T-helper 22 cell (primary cell): ENCODE measurements around the gene ATG4A.

Experiments used
- DNase-seq: peaks from one replicate; pipeline ENCODE4 v3.0.0-alpha.2; 2020; ENCODE audit warnings: low read depth

ATG4A gene, protein sequence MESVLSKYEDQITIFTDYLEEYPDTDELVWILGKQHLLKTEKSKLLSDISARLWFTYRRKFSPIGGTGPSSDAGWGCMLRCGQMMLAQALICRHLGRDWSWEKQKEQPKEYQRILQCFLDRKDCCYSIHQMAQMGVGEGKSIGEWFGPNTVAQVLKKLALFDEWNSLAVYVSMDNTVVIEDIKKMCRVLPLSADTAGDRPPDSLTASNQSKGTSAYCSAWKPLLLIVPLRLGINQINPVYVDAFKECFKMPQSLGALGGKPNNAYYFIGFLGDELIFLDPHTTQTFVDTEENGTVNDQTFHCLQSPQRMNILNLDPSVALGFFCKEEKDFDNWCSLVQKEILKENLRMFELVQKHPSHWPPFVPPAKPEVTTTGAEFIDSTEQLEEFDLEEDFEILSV

DNA sequence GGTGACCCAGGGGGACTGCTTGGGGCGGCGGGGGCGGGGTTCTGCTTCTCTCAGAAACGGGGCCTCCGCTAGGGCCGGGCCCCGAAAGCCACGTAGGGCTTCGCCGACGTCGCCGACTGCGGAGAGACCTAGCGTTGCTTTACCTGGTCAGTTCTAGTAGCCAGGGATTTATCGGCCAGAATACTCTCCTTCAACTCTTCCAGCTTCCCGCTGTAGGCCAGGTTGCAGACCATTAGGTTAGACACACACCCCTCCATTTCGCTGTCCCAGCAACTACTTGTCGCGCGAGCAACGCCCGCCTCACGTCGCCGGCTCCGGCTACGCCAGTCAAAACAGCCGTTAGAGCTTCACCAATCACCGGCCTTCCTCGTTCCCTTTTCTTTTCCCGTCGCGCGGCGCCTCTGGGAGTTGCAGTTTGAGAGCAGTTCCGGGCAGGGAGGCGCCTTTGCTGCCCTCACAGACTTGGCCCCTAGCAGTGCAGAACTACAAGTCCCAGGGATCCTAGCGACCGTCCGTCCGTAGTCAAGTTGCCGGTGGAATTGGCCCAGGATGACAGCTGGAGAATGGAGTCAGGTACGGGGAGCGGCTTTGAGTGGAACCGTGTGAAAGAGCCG, at the start of gene ATG4A, which contains the start of gene PSMD10:
TSS of gene ATG4A (plus strand) at position 515 of the 614 bp plus-strand sequence. CDS start at position 564, 49 bp downstream.
TSS of gene PSMD10 (minus strand) at position 279 of the 614 bp plus-strand sequence. CDS start at position 257, 22 bp downstream.
- DNase-seq, result peak; percentile 87

DNA sequence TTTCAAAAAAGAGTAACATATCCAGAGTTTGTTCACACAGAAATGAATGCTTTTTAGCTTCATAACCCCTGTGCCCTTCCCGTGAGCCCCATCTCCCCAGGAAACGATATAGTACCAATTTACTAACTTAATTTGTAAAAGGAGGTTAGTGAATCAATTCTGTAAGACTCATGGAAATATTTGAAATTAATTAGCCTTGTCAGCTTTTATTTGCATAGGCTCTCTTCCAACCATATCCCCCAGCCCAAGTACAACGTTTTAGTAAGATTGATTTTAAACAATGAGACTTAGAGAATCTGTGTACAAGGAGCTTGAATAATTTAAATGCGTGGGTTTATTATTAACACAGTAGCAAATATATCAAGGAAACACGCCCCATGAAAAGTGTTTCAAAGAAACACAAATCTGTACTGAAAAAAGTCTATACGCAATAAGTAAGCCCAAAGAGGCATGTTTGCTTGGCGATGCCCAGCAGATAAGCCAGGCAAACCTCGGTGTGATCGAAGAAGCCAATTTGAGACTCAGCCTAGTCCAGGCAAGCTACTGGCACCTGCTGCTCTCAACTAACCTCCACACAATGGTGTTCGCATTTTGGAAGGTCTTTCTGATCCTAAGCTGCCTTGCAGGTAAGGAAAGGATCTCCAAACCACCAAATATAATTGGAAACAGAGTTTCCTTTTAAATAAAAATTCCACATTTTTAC, 46.9 kb upstream of the ATG4A start, which contains the start of gene VSIG1:
TSS of gene VSIG1 (plus strand) at position 512 of the 703 bp plus-strand sequence. CDS start at position 578, 66 bp downstream.
- no peak for DNase-seq

DNA sequence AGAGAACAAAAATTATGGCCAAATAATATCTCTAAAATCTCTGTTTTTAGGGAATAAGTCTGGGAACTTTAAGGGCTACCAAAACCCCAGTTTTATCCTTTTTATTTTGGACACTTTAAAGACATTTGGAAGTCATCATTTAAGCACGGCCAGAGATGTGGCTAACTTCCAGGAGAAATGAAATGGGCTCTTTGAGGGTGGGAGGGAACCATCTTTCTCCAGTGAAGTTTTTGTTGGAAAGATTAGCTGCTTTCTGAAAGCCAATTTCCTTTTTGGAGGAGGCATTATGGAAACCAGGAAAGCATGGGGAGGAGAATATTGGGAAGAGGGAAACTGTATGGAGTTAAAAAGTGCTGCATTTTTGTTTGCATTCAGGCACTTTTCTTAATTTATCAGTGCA, 41.9 kb upstream of the ATG4A start:
- no peak for DNase-seq

DNA sequence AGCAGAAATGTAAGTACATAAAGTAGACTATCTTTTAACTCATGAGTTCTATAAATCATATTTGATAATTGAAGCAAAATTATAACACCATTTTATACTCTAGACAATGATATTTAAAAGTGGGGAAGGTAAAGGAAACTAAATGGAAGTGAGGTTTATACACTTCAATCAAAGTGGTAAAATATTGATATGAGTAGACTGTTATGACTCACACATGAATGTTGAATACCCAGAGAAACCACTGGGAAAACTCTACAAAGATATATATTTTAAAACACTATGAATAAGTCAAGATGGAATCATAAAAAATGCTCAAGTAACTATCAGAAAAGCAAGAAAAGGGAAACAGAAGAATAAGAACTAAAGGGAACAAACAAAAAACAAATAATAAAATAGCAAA, 38.4 kb upstream of the ATG4A start:
- no peak for DNase-seq

DNA sequence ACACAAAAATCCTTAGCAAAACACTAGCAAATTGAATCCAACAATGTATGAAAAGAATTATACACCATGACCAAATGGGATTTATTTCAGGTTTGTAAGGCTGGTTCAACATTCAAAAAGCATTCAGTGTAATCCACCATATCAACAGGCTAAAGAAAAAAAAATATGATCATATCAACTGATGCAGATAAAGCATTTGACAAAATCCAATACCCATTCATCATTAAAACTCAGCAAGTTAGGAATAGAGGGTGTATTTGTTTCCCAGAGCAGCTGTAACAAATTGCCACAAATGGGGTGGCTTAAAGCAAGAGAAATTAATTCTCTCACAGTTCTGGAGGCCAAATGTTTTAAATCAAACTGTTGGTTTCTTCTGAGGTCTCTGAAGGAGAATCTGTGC, 36.0 kb upstream of the ATG4A start:
- DNase-seq, result no peak

DNA sequence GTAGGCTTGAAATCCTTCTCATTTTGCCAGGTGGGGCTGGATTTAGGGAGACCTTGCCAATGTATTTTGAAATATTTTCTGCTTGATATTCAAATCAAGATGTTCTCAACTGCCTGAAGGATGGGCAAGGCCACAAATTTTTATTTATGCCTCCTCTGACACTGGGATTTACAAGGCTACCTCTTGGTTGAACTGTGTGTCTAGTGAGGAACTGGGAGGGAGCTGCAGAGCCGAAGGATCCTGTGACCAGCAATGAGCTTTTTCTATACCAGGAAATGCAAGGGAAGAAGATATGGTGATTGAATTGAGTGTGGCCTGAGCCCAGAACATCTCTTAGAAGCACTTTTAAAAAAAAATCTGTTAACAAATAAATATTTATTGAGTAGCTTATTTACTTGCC, 31.8 kb upstream of the ATG4A start:
- DNase-seq, result no peak

DNA sequence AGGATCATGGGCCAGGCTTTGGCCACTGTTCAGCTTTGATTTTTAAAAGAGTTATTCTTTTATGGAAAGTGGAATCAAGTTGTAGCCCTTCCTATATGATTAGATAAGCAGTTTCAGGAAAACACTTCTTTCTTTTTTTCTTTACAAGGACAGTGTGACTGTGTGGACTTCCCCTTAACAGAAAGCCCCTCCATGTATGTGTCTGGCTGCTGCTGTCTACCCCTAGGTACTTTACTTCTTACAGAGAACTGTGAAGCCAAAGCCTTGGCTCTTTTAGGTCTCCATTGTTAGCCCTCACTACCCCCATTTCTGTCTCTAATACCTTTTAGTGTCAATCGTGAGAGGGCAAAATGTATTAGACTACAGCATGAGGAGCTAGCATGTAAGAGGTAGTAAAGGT, 27.6 kb upstream of the ATG4A start:
- no peak for DNase-seq

DNA sequence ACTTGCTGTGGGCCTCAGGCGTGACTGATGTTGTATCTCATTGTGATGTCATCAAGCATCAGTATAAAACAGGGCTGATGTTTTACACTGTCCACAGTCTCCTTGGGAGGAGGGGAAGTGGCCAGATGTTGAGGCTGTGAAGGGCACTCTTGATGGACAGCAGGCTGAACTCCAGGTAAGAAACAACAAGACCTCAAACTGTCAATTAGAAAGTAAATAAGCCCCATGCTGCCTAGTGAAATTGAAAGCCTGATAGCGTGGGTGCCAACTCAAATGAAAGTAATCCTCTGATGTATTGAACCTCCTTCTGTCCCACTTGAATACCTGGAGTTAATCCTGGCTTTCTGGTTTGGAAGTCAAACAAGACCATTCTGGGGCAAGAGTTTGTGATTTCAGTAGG, 27.0 kb upstream of the ATG4A start:
- no peak for DNase-seq

DNA sequence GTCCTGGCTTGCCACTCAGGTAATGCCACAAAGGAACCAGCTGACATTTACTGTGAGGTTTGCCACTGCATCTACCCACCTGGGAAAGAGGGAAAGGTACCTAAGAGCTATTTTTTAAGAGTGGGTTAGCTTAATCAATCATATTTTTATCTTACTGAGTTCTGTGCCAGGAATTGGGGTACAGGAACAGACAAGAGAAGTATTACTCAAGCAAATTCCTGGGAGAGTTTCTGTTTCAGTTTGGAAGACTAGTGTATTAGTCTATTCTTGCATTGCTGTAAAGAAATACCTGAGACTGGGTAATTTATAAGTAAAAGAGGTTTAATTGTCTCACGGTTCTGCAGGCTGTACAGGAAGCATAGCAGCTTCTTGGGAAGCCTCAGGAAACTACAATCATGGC, 23.5 kb upstream of the ATG4A start:
- DNase-seq, result no peak

DNA sequence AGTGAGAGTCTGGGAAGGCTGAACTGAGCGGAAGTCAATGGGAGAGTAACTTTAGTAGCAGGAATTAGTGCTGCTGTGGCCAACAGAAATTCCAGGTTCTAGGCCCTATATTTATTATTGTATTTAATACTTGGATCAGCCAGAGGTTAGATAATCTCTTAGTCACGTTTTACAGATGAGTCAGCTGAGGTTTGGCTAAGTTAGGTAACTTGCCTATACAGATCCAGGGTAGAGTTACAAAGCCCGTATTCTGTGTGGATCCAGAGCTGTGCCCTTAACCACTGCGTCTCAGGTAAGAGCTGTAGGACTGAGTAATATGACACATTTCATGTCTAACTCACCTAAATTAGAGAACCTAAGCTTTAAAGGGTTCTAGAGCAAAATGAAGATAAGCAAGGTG, 20.7 kb upstream of the ATG4A start:
- DNase-seq, result no peak

DNA sequence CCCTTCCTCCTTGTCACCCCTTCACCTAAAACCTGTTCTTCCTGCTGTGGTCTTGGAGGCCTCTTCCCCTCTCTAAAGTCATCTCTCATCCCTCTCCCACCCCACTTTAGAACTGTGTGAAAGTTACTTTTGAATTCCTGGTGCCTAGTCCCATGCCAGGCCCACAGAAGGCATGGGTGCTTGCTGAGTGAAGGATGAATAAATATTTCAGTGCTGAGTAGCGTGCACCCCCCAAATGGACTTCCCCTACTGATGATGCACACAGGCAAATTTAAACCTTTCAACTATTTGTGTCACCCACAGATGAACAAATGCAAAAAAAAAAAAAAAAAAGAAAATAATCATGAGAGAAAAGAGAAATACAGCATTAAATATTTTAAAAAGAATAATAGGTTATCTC, 20.0 kb upstream of the ATG4A start:
- no peak for DNase-seq

DNA sequence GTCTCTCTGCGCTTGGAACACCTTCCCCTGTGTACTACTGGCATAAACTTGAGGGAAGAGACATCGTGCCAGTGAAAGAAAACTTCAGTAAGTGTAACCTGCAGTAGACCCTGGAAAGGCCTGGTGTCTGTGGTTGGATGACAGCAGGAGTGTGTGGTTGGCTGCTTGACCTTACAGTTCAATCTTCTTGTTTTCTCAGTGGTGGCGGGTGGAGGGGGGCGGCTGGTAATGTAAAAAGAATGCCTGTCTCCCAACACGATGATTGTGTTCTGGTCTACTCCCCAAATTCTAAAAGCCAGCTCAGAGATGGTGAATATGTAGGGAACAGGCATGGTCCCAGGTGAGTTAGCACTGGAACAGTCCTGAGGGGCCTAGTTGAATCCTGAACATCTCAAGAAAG, 18.8 kb upstream of the ATG4A start:
- no peak for DNase-seq

DNA sequence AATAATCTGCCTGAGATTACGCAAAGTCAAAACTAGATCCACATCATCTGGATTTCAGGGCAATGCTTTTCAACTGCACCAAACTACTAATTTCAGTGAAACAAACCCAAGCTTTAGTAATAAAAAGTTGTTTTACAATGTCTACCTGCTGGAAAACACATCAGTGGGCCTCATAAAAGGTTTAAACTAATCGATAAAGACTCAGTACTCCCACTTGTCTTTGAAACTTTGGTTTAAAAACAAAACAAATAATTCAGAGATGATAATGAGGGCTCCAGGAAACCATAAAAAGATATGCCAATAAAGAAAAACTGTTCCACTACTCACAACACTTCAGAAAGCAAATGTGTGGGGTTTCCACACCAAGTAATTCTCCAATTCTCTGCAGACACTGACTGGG, 10.5 kb upstream of the ATG4A start:
- no peak for DNase-seq

DNA sequence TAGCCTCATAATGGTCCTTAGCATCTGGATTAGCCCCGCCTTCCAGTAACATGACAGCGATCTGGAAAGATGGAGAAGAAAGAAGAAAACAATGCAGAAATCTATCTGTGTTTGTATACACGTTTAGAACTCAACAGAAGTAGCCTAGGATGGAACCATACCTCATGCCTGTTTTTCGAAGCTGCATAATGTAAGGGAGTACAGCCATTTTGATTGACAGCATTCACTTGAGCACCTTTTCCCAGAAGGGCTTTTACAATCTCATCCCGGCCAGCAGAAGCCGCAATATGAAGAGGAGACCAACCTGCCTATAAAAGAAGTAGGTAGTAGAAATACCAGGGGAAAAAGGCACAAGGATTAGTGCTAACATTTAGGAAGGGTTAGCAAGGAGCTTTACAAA, 3.8 kb upstream of the ATG4A start:
- DNase-seq, result no peak

DNA sequence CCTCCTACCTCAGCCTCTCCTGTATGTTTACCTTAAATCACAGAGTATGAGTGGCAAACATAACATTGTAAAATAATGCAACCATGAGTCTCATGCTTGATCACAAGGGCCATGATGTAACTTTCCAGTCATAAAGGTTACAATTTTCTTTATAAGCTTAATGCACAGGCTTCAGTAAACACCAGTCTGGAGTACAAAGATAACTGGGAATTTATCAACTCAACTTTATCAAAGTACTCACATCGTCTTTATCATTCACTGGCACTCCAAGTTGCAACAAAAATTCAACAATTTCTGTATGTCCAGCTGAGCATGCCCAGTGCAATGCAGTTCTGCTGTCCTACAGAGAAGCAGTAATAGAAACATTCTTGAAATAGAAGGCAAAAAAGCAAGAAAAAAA, 3.1 kb upstream of the ATG4A start:
- DNase-seq, result no peak

DNA sequence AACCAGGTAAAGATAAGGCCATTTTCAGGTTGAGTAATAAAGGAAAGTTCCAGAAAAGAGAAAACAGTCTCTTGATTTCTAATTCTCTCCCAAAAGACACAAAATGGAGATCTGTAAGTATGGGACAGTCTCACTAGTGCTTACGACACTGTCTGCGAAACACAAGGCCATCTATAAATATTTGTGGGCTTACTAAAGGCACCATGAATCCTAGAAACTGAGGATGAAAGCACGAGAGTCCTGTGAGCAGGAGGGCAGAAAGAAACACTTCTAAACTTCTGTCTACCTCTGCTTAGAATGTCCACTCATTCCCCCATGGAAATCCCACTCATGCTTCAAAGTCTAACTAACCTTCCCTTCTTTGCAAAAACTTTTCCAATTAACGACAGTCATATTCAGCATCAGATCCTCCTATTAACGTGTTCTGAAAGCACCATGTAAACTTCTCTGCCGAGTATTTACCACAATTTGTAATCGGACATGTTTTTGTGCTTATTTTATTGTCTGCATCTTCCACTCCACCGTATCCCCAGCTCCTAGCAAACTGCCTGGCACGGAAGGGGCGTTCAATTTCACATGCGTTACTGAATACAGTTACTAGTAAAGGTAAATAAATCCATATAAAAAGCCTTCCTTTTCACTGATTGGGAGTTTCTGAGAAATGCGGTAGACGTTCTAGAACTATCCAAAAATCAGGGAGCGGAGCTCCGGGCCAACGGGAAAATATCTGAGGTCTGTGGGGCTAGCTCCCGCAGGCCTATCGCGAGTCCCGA, 901 bp upstream of the ATG4A start:
- DNase-seq, result no peak

DNA sequence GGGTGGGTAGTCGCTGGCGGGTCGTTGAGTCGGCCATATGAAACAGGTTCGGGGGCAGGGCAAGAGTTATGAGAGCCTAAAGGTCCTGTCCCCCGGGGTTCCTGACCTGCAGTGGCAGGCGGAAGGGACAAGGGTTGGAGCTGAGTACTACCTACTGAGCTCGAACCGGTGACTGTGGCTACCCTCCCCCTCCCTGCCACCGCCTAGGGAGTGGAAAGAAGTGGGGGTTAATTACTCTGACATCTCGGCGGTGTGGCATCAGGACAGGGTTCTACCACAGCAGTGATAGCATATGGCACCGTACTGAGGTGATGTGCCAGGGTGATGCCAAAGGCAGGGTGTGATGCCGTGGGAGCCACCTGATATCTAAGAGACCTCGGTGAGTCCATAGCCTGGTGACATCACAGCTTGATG, 307 bp downstream of the ATG4A start:
- DNase-seq, result no peak

DNA sequence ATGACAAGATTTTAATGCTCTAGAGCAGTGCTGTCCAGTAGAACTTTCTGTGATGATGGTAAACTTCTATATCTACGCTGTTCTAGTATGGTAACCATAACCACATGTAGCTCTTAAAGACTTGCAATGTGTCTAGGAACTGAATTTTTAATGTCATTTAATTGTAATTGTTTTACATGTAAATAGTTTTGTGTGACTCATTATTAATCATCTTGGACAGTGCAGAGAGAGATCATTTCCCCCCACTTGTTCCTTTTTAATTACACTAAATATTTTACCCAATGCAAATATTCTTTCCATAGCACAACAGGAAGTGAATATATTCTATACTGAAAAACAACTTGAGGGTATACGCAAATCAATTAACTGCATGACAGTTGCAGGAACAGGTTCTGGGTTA, 5.8 kb downstream of the ATG4A start:
- DNase-seq, result no peak

DNA sequence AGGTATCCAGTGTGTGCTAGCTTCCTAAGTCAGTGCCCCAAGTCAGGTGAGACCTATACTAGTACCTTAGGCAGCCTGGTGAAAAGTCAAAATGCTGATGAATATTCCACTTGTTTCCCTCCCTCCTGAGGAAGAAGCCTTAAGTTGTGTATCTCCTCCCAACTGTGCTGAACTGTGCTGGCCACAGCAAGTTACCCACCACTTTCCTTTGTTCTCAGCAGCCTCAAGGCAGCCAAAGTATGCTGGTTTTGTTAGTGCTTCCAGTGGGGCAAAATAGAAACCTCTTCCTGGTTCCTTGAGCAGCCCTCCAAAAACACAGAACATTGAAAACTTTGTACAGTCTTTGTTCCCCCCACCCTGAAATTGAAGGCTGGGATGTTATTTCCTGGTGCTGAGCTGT, 13.9 kb downstream of the ATG4A start:
- no peak for DNase-seq

DNA sequence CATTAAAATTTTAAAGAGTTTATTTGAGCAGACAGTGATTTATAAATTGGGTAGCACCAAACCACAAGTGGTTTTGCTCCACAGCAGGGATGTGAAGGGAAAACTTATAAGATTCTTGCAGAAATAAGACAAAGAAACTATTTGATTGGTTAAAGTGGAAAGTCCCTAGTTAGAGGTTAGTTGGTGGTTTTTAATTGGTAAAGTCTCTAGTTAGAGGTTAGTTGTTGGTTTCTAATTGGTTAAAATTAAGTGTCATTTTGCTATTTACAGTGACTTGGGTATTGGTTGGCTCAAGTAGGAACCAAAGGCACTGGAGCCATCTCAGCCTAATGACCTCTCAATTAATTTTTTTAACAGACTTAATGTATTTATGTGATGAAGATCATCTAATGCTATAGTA, 23.0 kb downstream of the ATG4A start:
- DNase-seq, result no peak

DNA sequence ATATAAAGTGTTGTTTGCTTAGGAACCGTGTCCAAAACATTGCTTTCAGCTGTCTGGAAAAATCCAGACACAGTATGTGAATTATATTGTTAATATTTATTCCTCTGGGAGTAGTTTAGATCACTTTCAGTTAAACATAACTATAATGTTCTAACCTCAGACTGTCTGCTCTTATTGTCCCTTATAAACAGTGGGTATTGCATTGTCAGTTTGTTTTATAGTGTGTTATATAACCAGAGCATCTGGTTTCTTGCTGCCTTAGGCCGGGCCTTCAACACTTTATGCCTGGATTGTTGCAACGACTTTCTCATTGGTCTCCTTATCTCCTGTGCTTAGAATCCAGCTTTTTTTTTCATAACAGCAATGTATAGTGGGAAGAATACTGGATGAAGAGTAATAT, 26.4 kb downstream of the ATG4A start:
- no peak for DNase-seq

DNA sequence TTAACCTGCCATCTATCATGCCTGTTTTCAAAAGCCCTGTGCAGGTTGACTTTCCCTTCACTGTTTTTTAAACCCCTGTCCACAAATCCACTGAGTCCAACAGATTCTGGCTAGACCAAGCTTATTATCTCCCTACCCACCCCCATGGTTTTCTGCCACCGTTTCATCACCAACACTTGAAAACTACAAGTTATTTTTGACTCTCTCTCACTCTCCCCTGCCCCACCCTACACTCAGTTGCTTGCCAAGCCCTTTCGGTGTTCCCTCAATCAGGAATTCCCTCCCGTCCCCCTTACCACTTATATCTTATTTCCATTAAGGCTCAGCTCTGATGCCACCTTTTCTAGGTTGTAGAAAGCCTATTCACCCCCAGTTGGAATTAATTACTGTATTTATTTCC, 29.7 kb downstream of the ATG4A start:
- no peak for DNase-seq
